SU-DHL-6 (cell line): ENCODE measurements around the gene FAM53A.

ENCODE experiments used
- EZH2phosphoT487 ChIP-seq: fragments of 200-600 bp; sonication (generic), shearing (Covaris generic); conservative IDR thresholded peaks from 2 replicates; pipeline ENCODE4 v1.6.1; 2018; ENCODE audit warnings: mild to moderate bottlenecking, antibody characterized with exemption, low read length, moderate library complexity, mixed read lengths
- TF ChIP-seq, protein P1 (sequence below): fragments of 200-600 bp; sonication (generic); IDR thresholded peaks from one replicate; pipeline ENCODE4 v1.5.1; 2017; ENCODE audit warnings: antibody characterized with exemption, mild to moderate bottlenecking, low read length, moderate library complexity; ENCODE audit not compliant: insufficient read depth, poor library complexity, severe bottlenecking

GRCh38 chr4:1705732-1706131 lies 21.6 kb upstream of the FAM53A start:
- TF ChIP-seq, protein P1, sequence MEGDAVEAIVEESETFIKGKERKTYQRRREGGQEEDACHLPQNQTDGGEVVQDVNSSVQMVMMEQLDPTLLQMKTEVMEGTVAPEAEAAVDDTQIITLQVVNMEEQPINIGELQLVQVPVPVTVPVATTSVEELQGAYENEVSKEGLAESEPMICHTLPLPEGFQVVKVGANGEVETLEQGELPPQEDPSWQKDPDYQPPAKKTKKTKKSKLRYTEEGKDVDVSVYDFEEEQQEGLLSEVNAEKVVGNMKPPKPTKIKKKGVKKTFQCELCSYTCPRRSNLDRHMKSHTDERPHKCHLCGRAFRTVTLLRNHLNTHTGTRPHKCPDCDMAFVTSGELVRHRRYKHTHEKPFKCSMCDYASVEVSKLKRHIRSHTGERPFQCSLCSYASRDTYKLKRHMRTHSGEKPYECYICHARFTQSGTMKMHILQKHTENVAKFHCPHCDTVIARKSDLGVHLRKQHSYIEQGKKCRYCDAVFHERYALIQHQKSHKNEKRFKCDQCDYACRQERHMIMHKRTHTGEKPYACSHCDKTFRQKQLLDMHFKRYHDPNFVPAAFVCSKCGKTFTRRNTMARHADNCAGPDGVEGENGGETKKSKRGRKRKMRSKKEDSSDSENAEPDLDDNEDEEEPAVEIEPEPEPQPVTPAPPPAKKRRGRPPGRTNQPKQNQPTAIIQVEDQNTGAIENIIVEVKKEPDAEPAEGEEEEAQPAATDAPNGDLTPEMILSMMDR = no peak
- no peak for TF ChIP-seq EZH2phosphoT487
